ENCODE measurements around the gene PLD1.

DNA sequence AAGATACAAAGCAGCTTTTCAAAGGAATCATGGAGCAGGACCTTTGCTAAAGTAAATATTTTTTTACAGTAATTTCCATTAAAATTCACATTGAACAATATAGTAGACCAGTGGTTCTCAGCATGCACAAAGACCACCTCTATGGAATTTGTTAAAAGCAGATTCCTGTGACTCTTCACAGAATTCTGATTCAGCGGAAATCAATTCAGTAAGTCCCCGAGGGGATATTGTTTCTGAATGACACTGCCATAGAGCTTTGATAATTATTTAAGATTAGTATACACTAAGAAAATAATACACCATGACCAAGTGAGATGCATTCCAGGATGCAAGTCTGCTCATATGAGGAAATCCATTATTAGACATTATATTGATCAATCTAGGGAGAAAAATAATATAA lies 188.2 kb downstream of the PLD1 start:
- TF ChIP-seq, protein P1, sequence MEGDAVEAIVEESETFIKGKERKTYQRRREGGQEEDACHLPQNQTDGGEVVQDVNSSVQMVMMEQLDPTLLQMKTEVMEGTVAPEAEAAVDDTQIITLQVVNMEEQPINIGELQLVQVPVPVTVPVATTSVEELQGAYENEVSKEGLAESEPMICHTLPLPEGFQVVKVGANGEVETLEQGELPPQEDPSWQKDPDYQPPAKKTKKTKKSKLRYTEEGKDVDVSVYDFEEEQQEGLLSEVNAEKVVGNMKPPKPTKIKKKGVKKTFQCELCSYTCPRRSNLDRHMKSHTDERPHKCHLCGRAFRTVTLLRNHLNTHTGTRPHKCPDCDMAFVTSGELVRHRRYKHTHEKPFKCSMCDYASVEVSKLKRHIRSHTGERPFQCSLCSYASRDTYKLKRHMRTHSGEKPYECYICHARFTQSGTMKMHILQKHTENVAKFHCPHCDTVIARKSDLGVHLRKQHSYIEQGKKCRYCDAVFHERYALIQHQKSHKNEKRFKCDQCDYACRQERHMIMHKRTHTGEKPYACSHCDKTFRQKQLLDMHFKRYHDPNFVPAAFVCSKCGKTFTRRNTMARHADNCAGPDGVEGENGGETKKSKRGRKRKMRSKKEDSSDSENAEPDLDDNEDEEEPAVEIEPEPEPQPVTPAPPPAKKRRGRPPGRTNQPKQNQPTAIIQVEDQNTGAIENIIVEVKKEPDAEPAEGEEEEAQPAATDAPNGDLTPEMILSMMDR (IDR thresholded peaks at IDR 0.05): no peak
- TF ChIP-seq POLR2A (IDR thresholded peaks at IDR 0.05): no peak

Measured in esophagus squamous epithelium (tissue), 4 donors.